GM21786 (cell line): ENCODE data around the gene CCDC149.

Source experiments
- ATAC-seq: cut with Tn5 transposase; IDR thresholded peaks from one replicate; pipeline ENCODE4 v1.9.1; 2021; ENCODE audit not compliant: unreplicated experiment

Gene CCDC149

GRCh38 chr4:24881508-24882196 lies 31.2 kb downstream of the CCDC149 start:
- no peak for ATAC-seq

- ATAC-seq, result no peak
Measured at GRCh38 chr4:24880186-24880585, 32.7 kb downstream of the CCDC149 start.

GRCh38 chr4:24878636-24879016 lies 34.2 kb downstream of the CCDC149 start:
- ATAC-seq, result no peak

GRCh38 chr4:24877868-24878635 lies 34.8 kb downstream of the CCDC149 start:
- no peak for ATAC-seq

GRCh38 chr4:24876431-24876830 lies 36.4 kb downstream of the CCDC149 start:
- ATAC-seq, result no peak

- no peak for ATAC-seq
Measured at GRCh38 chr4:24872720-24873119, 40.1 kb downstream of the CCDC149 start.

- ATAC-seq, result no peak
Measured at GRCh38 chr4:24871210-24871609, 41.6 kb downstream of the CCDC149 start.

- ATAC-seq, result no peak
Measured at GRCh38 chr4:24867766-24868296, 45.0 kb downstream of the CCDC149 start.

- no peak for ATAC-seq
Measured at GRCh38 chr4:24867251-24867650, 45.6 kb downstream of the CCDC149 start.

- ATAC-seq, result no peak
Measured at GRCh38 chr4:24865401-24865800, 47.4 kb downstream of the CCDC149 start.

GRCh38 chr4:24863799-24864198 lies 49.0 kb downstream of the CCDC149 start:
- no peak for ATAC-seq

GRCh38 chr4:24862073-24862751 lies 50.6 kb downstream of the CCDC149 start:
- ATAC-seq, result peak; percentile 40

GRCh38 chr4:24858550-24858949 lies 54.3 kb downstream of the CCDC149 start:
- ATAC-seq, result no peak

- no peak for ATAC-seq
Measured at GRCh38 chr4:24858026-24858425, 54.8 kb downstream of the CCDC149 start.

- ATAC-seq, result peak; percentile 92
Measured at GRCh38 chr4:24856586-24856985, 56.3 kb downstream of the CCDC149 start.

- no peak for ATAC-seq
Measured at GRCh38 chr4:24855741-24856140, 57.1 kb downstream of the CCDC149 start.

GRCh38 chr4:24853142-24853541 lies 59.7 kb downstream of the CCDC149 start:
- no peak for ATAC-seq

- no peak for ATAC-seq
Measured at GRCh38 chr4:24850674-24851073, 62.2 kb downstream of the CCDC149 start.

GRCh38 chr4:24849756-24850155 lies 63.1 kb downstream of the CCDC149 start:
- no peak for ATAC-seq

- ATAC-seq, result no peak
Measured at GRCh38 chr4:24849351-24849750, 63.5 kb downstream of the CCDC149 start.

GRCh38 chr4:24846716-24847115 lies 66.1 kb downstream of the CCDC149 start:
- no peak for ATAC-seq

- no peak for ATAC-seq
Measured at GRCh38 chr4:24845902-24846301, 66.9 kb downstream of the CCDC149 start.
